ENCODE data around the gene STOX2. TPM values are rescaled to one million over a fixed set of nuclear protein-coding genes. Genes with fewer than 3 reads are reported as not detected.

The STOX2 gene
- total and polyA plus RNA-seq, 5 donors, result 2.5 to 19.1 (median 17.0) TPM

GRCh38 chr4:183871581-183871980 is 33.5 kb upstream of the STOX2 start:
- WGBS, result 87% methylated on average over 4 of the region's 4 CpGs
- intact Hi-C loops (cut with DNase I), result no loop called here
- Histone ChIP-seq H3K9me3 (ENCODE audit: control insufficient read depth, low read length) (no peaks in the 10 kb centered on the region), H3K27me3 (ENCODE audit: control insufficient read depth, insufficient read depth) (no peaks in the 10 kb centered on the region), H3K27ac (ENCODE audit: low read length) (no peak overlapping the region), H3K4me3 (ENCODE audit: low read length) (no peak overlapping the region), H3K4me1 (ENCODE audit: control insufficient read depth, insufficient read depth, low read length) (peaks cover 4% of the 10 kb centered on the region)
- ATAC-seq, result no peak
- DNase-seq, result no peak

GRCh38 chr4:183872531-183872930 is 32.6 kb upstream of the STOX2 start:
- Histone ChIP-seq H3K9me3 (ENCODE audit: control insufficient read depth, low read length) (no peaks in the 10 kb centered on the region), H3K4me3 (ENCODE audit: low read length) (no peak overlapping the region), H3K4me1 (ENCODE audit: control insufficient read depth, insufficient read depth, low read length) (peaks cover 2% of the 10 kb centered on the region), H3K27ac (ENCODE audit: low read length) (no peak overlapping the region), H3K27me3 (ENCODE audit: control insufficient read depth, insufficient read depth) (no peaks in the 10 kb centered on the region)
- WGBS, result 41% methylated on average over 5 of the region's 5 CpGs
- ATAC-seq (peak; percentile 14 to 15), DNase-seq (no peak)
- intact Hi-C loops (cut with DNase I), result no loop called here

DNA sequence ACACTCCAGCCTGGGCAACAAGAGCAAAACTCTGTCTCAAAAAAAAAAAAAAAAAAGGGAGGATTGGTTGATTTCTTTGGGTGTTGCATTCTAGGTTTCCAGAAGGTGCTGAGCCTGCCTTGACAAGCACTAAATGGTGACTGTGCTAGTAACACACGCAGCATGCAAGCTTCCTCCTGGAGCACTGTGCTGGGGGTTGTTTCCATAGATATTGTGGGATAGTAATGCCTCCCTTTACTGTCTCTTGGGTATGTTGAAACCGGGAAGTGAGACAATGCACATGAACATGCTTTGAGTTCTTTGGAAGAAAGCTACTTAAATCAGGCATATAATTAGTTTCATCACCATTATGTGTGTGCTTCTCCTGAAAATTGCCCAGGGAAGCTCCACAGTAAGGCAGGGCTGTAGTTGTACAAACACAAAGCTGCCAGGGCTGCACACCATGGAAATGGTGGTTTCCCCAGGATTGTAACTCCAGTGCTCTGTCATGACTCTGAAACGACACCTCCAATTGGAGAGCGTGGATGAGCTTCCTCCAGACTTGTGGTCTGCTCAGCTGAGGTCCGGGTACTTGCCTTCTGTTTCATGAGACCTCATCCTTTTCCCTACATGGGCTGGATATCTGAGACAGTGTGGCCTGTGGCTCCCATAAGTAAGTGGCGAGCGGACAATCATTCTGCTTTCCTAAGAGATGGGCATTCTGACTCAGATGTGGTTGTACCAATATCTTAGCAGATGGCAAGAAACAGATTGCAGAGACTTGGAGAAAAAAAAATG is 31.5 kb upstream of the STOX2 start:
- WGBS, result 76% methylated on average over 7 of the region's 7 CpGs
- Histone ChIP-seq H3K4me1 (ENCODE audit: control insufficient read depth, insufficient read depth, low read length) (no peaks in the 10 kb centered on the region), H3K4me3 (ENCODE audit: low read length) (no peak overlapping the region), H3K27ac (ENCODE audit: low read length) (no peak overlapping the region), H3K27me3 (ENCODE audit: control insufficient read depth, insufficient read depth) (no peaks in the 10 kb centered on the region), H3K9me3 (ENCODE audit: control insufficient read depth, low read length) (no peaks in the 10 kb centered on the region)
- DNase-seq (no peak), ATAC-seq (no peak)
- intact Hi-C loops (cut with DNase I), result no loop called here

DNA sequence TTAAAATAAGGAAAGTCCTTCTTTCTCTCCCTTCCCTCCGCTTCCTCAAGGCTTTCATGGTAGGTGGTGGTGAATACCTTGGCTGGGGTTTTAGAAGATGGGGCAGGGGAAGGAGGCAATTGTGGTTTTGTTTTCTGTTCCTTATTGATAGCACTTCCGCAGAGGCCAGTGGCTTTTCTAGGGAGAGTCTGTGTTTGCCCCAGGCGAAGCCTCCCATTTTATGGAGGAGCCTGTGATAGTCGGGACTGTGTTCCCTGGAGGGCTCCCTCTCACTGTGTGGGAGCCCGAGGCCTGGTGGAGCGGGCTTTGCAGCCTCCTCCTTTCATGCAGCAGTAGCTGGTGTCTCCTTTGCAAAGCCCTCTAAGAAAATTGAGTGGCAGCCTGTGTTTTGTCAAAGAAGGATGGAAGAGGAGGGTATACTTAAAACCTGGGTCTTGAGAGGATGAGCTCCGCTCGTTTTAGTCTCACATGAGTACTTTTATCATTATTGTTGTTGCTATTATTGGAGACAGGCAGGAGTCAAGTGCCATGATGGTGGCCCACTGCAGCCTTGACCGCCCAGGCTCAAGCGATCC is 29.8 kb upstream of the STOX2 start:
- intact Hi-C loops (cut with DNase I), result no loop called here
- ATAC-seq (no peak), DNase-seq (no peak)
- no peaks in the 10 kb centered on the region for H3K27me3 ChIP-seq (ENCODE audit: control insufficient read depth, insufficient read depth)
- H3K27ac ChIP-seq (ENCODE audit: low read length), result peak overlapping the region; percentile 48
- no peaks in the 10 kb centered on the region for H3K4me1 ChIP-seq (ENCODE audit: control insufficient read depth, insufficient read depth, low read length)
- WGBS, result 79% methylated on average over 10 of the region's 10 CpGs
- no peaks in the 10 kb centered on the region for H3K9me3 ChIP-seq (ENCODE audit: control insufficient read depth, low read length)
- no peak overlapping the region for H3K4me3 ChIP-seq (ENCODE audit: low read length)

- Histone ChIP-seq H3K4me1 (ENCODE audit: control insufficient read depth, insufficient read depth, low read length) (no peaks in the 10 kb centered on the region), H3K27me3 (ENCODE audit: control insufficient read depth, insufficient read depth) (no peaks in the 10 kb centered on the region), H3K4me3 (ENCODE audit: low read length) (peak overlapping the region; percentile 27), H3K9me3 (ENCODE audit: control insufficient read depth, low read length) (no peaks in the 10 kb centered on the region), H3K27ac (ENCODE audit: low read length) (peak overlapping the region; percentile 79)
- DNase-seq (peak; percentile 91 to 94 (median 91)), ATAC-seq (peak; percentile 93 to 96)
- WGBS, result 12% methylated on average over 18 of the region's 18 CpGs
- intact Hi-C loops (cut with DNase I), result no loop called here
Measured at GRCh38 chr4:183876268-183876934, 28.7 kb upstream of the STOX2 start.

- H3K4me3 ChIP-seq (ENCODE audit: low read length), result no peak overlapping the region
- no peak for ATAC-seq
- no peaks in the 10 kb centered on the region for H3K9me3 ChIP-seq (ENCODE audit: control insufficient read depth, low read length)
- no peaks in the 10 kb centered on the region for H3K27me3 ChIP-seq (ENCODE audit: control insufficient read depth, insufficient read depth)
- no peak overlapping the region for H3K27ac ChIP-seq (ENCODE audit: low read length)
- intact Hi-C loops (cut with DNase I), result no loop called here
- 81% methylated on average over 4 of the region's 4 CpGs for WGBS
- no peak for DNase-seq
- no peaks in the 10 kb centered on the region for H3K4me1 ChIP-seq (ENCODE audit: control insufficient read depth, insufficient read depth, low read length)
Measured at GRCh38 chr4:183878251-183878970, 26.7 kb upstream of the STOX2 start.

GRCh38 chr4:183885205-183885720 is 19.8 kb upstream of the STOX2 start:
- Histone ChIP-seq H3K9me3 (ENCODE audit: control insufficient read depth, low read length) (no peaks in the 10 kb centered on the region), H3K4me1 (ENCODE audit: control insufficient read depth, insufficient read depth, low read length) (no peaks in the 10 kb centered on the region), H3K4me3 (ENCODE audit: low read length) (no peak overlapping the region), H3K27ac (ENCODE audit: low read length) (no peak overlapping the region), H3K27me3 (ENCODE audit: control insufficient read depth, insufficient read depth) (no peaks in the 10 kb centered on the region)
- no peak for DNase-seq
- WGBS, result 83% methylated on average over 7 of the region's 7 CpGs
- no peak for ATAC-seq
- intact Hi-C loops (cut with DNase I), result no loop called here

DNA sequence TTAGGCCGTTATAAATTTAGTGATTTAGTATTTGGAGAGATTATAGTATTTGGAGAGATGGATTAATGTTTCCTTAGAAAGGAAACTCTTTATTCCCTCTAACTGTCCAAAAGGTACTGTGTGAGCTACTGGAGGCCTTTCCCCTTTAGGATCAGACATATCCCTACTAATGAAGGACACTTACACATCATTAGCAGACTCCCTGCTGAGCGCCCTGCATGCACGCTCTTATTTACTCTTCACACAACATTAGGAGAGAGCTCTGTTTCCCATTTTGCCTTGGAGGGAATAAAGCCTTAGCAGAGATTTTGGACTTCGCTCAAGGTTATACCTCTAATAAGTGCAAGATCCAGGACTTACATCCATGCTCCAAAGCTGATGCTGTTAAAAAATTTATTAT is 17.8 kb upstream of the STOX2 start:
- WGBS, result 97% methylated on average over 4 of the region's 4 CpGs
- Histone ChIP-seq H3K27ac (ENCODE audit: low read length) (no peak overlapping the region), H3K4me3 (ENCODE audit: low read length) (no peak overlapping the region), H3K27me3 (ENCODE audit: control insufficient read depth, insufficient read depth) (no peaks in the 10 kb centered on the region), H3K9me3 (ENCODE audit: control insufficient read depth, low read length) (no peaks in the 10 kb centered on the region), H3K4me1 (ENCODE audit: control insufficient read depth, insufficient read depth, low read length) (no peaks in the 10 kb centered on the region)
- intact Hi-C loops (cut with DNase I), result no loop called here
- ATAC-seq, result no peak
- DNase-seq, result no peak

- H3K27ac ChIP-seq (ENCODE audit: low read length), result no peak overlapping the region
- no peaks in the 10 kb centered on the region for H3K27me3 ChIP-seq (ENCODE audit: control insufficient read depth, insufficient read depth)
- whole genome bisulfite sequencing, result 84% methylated on average over 5 of the region's 5 CpGs
- H3K4me3 ChIP-seq (ENCODE audit: low read length), result no peak overlapping the region
- DNase-seq (no peak), ATAC-seq (no peak)
- intact Hi-C loops (cut with DNase I), result no loop called here
- H3K9me3 ChIP-seq (ENCODE audit: control insufficient read depth, low read length), result no peaks in the 10 kb centered on the region
- no peaks in the 10 kb centered on the region for H3K4me1 ChIP-seq (ENCODE audit: control insufficient read depth, insufficient read depth, low read length)
Measured at GRCh38 chr4:183888564-183888963, 16.5 kb upstream of the STOX2 start.

DNA sequence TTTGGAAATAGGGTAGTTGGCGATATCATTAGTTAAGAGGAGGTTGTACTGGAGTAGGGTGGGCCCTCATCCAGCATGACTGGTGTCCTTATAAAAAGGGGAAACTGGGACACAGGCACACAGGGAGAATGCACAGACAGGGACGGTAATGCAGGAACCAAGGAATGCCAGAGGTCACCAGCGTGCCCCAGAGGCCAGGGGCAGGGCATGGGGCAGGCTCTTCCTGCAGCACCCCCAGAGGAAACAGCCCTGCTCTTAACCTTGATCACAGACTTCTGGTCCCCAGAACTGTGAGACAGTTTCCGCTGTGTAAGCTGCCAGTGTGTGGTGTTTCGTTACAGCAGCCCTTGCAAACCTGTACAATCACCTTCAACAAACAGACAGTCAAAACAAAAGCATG is 15.9 kb upstream of the STOX2 start:
- DNase-seq (no peak), ATAC-seq (no peak)
- no peak overlapping the region for H3K4me3 ChIP-seq (ENCODE audit: low read length)
- H3K4me1 ChIP-seq (ENCODE audit: control insufficient read depth, insufficient read depth, low read length), result no peaks in the 10 kb centered on the region
- no peak overlapping the region for H3K27ac ChIP-seq (ENCODE audit: low read length)
- H3K9me3 ChIP-seq (ENCODE audit: control insufficient read depth, low read length), result no peaks in the 10 kb centered on the region
- intact Hi-C loops (cut with DNase I), result no loop called here
- WGBS, result 78% methylated on average over 5 of the region's 5 CpGs
- no peaks in the 10 kb centered on the region for H3K27me3 ChIP-seq (ENCODE audit: control insufficient read depth, insufficient read depth)

- Histone ChIP-seq H3K9me3 (ENCODE audit: control insufficient read depth, low read length) (no peaks in the 10 kb centered on the region), H3K27ac (ENCODE audit: low read length) (no peak overlapping the region), H3K4me1 (ENCODE audit: control insufficient read depth, insufficient read depth, low read length) (no peaks in the 10 kb centered on the region), H3K4me3 (ENCODE audit: low read length) (no peak overlapping the region), H3K27me3 (ENCODE audit: control insufficient read depth, insufficient read depth) (no peaks in the 10 kb centered on the region)
- 91% methylated on average over 3 of the region's 3 CpGs for WGBS
- intact Hi-C loops (cut with DNase I), result no loop called here
- ATAC-seq (no peak), DNase-seq (no peak)
Measured at GRCh38 chr4:183897193-183897592, 7.9 kb upstream of the STOX2 start.
